Upper lobe of right lung (tissue), 1 donor: ENCODE data around the gene ARPIN. TPM values are rescaled to one million over a fixed set of nuclear protein-coding genes. Genes with fewer than 3 reads are reported as not detected.
"Not testable (repeated sequence)": the region's sequence is repeated elsewhere in the genome, so short reads cannot be mapped to it uniquely, and the experiment has no call there.

Experiments used
- ATAC-seq: fragments of 200-7000 bp; cut with Tn5 transposase; one replicate; pipeline ENCODE4 v1.9.1; 2020; ENCODE audit warnings: mild to moderate bottlenecking, moderate library complexity
- DNase-seq: peaks from one replicate; pipeline ENCODE4 v3.0.0-alpha.2; 2020
- H3K27ac ChIP-seq: fragments of 200-600 bp; one replicate; pipeline ENCODE4 v1.8.0; 2022
- H3K27me3 ChIP-seq: fragments of 200-600 bp; one replicate; pipeline ENCODE4 v1.8.0; 2022; ENCODE audit warnings: mild to moderate bottlenecking
- H3K36me3 ChIP-seq: fragments of 200-600 bp; one replicate; pipeline ENCODE4 v1.8.0; 2022
- H3K4me1 ChIP-seq: fragments of 200-600 bp; one replicate; pipeline ENCODE4 v1.8.0; 2022
- H3K4me3 ChIP-seq: fragments of 200-600 bp; one replicate; pipeline ENCODE4 v1.8.0; 2022; ENCODE audit warnings: mild to moderate bottlenecking
- H3K9me3 ChIP-seq: fragments of 200-600 bp; one replicate; pipeline ENCODE4 v1.8.0; 2022
- intact Hi-C: fragments of 100-400 bp; cut with DNase I; formaldehyde crosslinking; loops from one replicate; pipeline ENCODE4 v1.11.0; 2022
- total RNA-seq: library from RNA; stranded (reverse); fragmentation: NEBNext Ultra II Directional; extraction: Animal tissue kit (Norgen Biotek cat#: 25700); gene quantifications from one replicate; pipeline ENCODE4 v1.2.1, GENCODE V29; 2021
- TF ChIP-seq, protein P1 (sequence below): fragments of 200-600 bp; IDR thresholded peaks from one replicate; pipeline ENCODE4 v1.8.0; 2022; ENCODE audit warnings: antibody characterized with exemption
- donor health status: DM: no; HTN: yes; CAD: no; lungs with severe emphysema.

Gene ARPIN
- total RNA-seq, 1 donor from 2014 or later: 30.5 TPM

DNA sequence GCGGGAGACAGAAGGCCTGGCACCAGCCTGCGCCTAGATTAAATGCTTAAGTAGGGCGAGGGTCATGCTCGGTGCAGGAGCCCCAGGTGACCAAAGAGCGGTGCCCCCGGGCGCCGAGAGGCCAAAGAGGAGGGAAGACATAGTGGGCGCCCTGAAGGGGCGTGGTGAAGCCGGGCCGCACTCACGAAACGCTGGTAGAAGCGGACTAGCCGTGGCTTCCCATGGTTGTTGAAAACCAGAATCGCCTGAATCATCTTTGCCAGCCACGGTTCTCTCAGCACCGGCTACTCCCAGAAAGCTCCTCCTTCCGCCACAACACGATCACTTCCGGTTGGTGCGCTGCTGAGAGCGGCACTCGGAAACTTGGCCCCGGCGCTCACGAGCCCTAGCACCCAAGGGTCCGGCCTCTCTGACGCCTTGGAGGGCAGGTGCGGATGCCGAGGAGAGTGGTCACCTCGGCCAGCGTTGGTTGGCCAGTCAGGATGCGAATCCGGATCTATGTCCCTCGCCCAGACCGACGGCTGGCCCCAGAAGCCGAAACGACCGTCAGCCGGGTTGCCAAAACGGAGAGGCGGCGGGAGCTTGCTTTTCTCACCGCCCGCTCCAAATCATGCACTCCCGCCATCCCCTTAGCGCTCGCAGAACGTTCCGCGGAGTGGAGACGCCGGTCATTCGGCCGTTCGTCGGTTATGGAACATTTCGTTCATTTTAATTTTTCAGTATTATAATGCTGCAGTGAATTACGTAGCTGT, 18.9 kb downstream of the ARPIN start, which contains the start of gene AP3S2:
TSS of gene AP3S2 (minus strand) at position 299 of the 752 bp plus-strand sequence. CDS start at position 254, 45 bp downstream.
- peak within 1 kb of the TSS; percentile 92 for H3K27ac ChIP-seq
- TF ChIP-seq, protein P1, sequence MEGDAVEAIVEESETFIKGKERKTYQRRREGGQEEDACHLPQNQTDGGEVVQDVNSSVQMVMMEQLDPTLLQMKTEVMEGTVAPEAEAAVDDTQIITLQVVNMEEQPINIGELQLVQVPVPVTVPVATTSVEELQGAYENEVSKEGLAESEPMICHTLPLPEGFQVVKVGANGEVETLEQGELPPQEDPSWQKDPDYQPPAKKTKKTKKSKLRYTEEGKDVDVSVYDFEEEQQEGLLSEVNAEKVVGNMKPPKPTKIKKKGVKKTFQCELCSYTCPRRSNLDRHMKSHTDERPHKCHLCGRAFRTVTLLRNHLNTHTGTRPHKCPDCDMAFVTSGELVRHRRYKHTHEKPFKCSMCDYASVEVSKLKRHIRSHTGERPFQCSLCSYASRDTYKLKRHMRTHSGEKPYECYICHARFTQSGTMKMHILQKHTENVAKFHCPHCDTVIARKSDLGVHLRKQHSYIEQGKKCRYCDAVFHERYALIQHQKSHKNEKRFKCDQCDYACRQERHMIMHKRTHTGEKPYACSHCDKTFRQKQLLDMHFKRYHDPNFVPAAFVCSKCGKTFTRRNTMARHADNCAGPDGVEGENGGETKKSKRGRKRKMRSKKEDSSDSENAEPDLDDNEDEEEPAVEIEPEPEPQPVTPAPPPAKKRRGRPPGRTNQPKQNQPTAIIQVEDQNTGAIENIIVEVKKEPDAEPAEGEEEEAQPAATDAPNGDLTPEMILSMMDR: no peak
- peak within 1 kb of the TSS; percentile 80 for H3K4me3 ChIP-seq
- ATAC-seq (peak; percentile 98), DNase-seq (peak; percentile 95)
- H3K27me3 ChIP-seq: no peaks in the 10 kb centered on the region
- intact Hi-C loops: no loop called here
- H3K9me3 ChIP-seq: no peaks in the 10 kb centered on the region
- peaks cover 12% of the 10 kb centered on the region for H3K4me1 ChIP-seq
- peaks cover 3% of the 10 kb centered on the region for H3K36me3 ChIP-seq

DNA sequence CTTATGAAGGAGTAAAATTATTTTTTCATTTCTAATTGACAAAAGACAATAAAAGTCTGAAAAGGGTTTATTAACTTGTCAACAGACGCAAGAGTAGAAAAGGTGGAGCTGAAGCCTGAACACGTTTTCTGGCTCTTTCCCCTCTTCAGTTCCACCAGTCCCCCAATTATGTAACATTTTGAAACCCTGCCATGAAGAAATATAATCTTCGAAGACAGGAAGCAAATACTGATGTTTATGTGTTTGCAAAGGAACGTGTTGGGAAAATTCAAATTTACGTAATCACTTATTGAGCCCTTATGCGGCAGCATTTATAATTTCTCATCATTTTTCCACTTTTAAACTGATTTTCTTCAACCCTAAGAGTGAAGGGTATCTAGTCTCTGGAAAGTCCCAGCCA, 19.7 kb downstream of the ARPIN start:
- no peak for DNase-seq
- H3K27me3 ChIP-seq: no peaks in the 10 kb centered on the region
- no peak for ATAC-seq
- H3K4me1 ChIP-seq: peaks cover 12% of the 10 kb centered on the region
- H3K36me3 ChIP-seq: peaks cover 12% of the 10 kb centered on the region
- no peaks in the 10 kb centered on the region for H3K9me3 ChIP-seq
- H3K4me3 ChIP-seq: peak overlapping the region; percentile 80
- intact Hi-C loops: no loop called here
- peak overlapping the region; percentile 92 for H3K27ac ChIP-seq
- TF ChIP-seq, protein P1: no peak

DNA sequence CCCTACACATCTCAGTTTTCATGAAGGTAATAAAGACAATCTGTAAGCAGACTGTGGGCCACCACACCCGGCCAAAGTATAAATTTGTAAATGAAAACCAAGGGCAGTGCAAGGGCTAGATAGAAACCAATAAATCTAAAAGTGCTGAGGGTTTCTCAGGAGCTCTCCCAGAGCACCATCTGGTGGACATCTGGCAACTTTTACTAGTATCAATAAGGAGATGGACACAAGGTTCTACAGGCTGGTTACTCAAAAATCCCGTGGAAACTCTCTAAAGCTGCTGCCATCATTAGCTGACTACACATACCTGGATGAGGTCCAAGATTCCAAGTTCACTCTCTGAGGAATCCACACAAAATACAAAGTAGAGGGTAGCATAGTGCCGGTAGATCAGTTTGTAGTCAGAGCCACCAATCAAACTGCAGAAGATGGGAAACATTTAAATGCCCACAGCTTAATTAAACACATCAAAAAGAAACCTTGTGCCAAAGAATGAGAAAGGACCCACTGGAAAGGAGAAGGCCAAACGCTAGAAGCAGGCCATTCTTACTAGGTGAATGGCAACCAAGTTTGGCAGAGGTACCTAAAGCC, 24.4 kb downstream of the ARPIN start:
- no peak for DNase-seq
- TF ChIP-seq, protein P1: peak; percentile 26
- intact Hi-C loops: no loop called here
- ATAC-seq: peak; percentile 47
- Histone ChIP-seq H3K27ac (no peak overlapping the region), H3K4me3 (no peak overlapping the region), H3K9me3 (no peaks in the 10 kb centered on the region), H3K4me1 (peaks cover 12% of the 10 kb centered on the region), H3K36me3 (peaks cover 59% of the 10 kb centered on the region), H3K27me3 (no peaks in the 10 kb centered on the region)

DNA sequence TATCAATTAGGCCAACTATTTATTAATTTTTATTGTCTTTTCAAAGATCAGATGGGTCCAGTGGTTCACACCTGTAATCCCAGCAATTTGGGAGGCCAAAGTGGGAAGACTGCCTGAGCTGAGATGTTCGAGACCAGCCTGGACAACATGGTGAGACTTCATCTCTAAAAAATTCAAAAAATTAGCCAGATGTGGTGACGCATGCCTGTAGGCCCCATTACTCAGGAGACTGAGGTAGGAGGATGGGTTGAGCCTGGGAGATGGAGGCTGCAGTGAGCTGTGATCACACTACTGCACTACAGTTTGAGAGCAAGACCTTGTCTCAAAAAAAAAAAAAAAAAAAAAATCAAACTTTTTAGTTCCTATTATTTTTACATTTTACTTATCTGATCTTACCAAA, 27.1 kb downstream of the ARPIN start:
- Histone ChIP-seq H3K27me3 (no peaks in the 10 kb centered on the region), H3K4me3 (no peak overlapping the region), H3K9me3 (no peaks in the 10 kb centered on the region), H3K27ac (no peak overlapping the region), H3K36me3 (peaks cover 84% of the 10 kb centered on the region), H3K4me1 (no peaks in the 10 kb centered on the region)
- TF ChIP-seq, protein P1: no peak
- no peak for ATAC-seq
- intact Hi-C loops: no loop called here
- no peak for DNase-seq

DNA sequence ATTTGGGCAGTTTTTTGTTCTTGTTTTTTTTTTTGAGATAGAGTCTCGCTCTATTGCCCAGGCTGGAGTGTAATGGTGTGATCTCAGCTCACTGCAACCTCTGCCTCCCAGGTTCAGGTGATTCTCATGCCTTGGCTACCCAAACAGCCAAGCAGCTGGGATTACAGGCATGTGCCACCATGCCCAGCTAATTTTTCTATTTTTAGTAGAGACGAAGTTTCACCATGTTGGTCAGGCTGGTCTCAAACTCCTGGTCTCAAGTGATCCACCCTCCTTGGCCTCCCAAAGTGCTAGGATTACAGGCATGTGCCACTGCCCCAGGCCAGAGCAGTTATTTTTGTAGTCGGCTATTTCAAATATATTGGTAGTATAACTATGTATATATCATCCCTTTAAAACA, 27.6 kb downstream of the ARPIN start:
- H3K27ac ChIP-seq, H3K9me3 ChIP-seq, H3K4me1 ChIP-seq, DNase-seq, H3K4me3 ChIP-seq, H3K27me3 ChIP-seq, ATAC-seq, intact Hi-C loops: not testable (repeated sequence)
- H3K36me3 ChIP-seq: peaks cover 87% of the 10 kb centered on the region

DNA sequence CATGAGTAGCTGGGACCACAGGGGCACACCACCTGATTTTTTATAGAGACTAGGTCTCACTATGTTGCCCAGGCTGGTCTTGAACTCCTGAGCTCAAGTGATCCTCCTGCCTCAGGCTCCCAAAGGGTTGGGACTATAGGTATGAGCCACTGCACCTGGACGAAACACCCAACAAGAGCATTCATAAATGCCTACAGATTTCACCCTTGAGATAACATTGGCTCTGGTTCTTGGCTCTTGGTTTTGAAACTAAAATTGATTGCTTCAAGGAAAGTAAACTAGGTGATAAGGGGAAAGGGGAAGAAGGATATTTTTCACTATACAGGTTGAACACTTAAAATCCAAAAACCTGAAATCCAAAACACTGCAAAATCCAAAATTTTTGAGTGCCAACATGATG, 29.2 kb downstream of the ARPIN start:
- H3K4me1 ChIP-seq: no peaks in the 10 kb centered on the region
- no peak overlapping the region for H3K4me3 ChIP-seq
- intact Hi-C loops: no loop called here
- H3K27me3 ChIP-seq: no peaks in the 10 kb centered on the region
- H3K27ac ChIP-seq: no peak overlapping the region
- H3K9me3 ChIP-seq: no peaks in the 10 kb centered on the region
- DNase-seq (no peak), ATAC-seq (no peak)
- peaks cover 92% of the 10 kb centered on the region for H3K36me3 ChIP-seq
- TF ChIP-seq, protein P1: no peak
